GM12878 (cell line): ENCODE data around the gene SKAP1. TPM values are rescaled to one million over a fixed set of nuclear protein-coding genes. Genes with fewer than 3 reads are reported as not detected.

Experiments used
- CBX3 ChIP-seq: fragments of 200-600 bp; sonication (generic); IDR thresholded peaks from 2 replicates; pipeline ENCODE4 v1.6.1; 2016; ENCODE audit warnings: low read depth, borderline replicate concordance
- CBX5 ChIP-seq: sonication (generic); IDR thresholded peaks from 2 replicates; pipeline ENCODE4 v1.6.1; 2016; ENCODE audit warnings: low read depth, moderate library complexity, mild to moderate bottlenecking, inconsistent platforms
- CEBPZ ChIP-seq: fragments of 150-350 bp; IDR thresholded peaks from 2 replicates; pipeline ENCODE4 v1.6.1; 2016; ENCODE audit warnings: low read depth, low read length
- CHD2 ChIP-seq: IDR thresholded peaks from 2 replicates; pipeline ENCODE4 v1.6.1; 2011; ENCODE audit warnings: low read depth, low read length, improper control_type of control experiment, borderline replicate concordance
- MXI1 ChIP-seq: fragments of 150-350 bp; IDR thresholded peaks from 2 replicates; pipeline ENCODE4 v1.6.1; 2011; ENCODE audit warnings: low read depth, mild to moderate bottlenecking, inconsistent platforms, low read length, improper control_type of control experiment
- NFIC ChIP-seq: IDR thresholded peaks from 2 replicates; pipeline ENCODE4 v1.6.1; 2012; ENCODE audit warnings: low read depth, mild to moderate bottlenecking, inconsistent platforms, low read length, moderate library complexity
- NR2F1 ChIP-seq: fragments of 450-650 bp; conservative IDR thresholded peaks from 2 replicates; pipeline ENCODE4 v1.6.1; 2017; ENCODE audit warnings: mild to moderate bottlenecking
- RBBP5 ChIP-seq: fragments of 200-600 bp; sonication (generic); conservative IDR thresholded peaks from 2 replicates; pipeline ENCODE4 v1.6.1; 2016
- RCOR1 ChIP-seq: conservative IDR thresholded peaks from 2 replicates; pipeline ENCODE4 v1.6.1; 2012; ENCODE audit warnings: low read depth, low read length, improper control_type of control experiment
- SKIL ChIP-seq: fragments of 450-650 bp; IDR thresholded peaks from 2 replicates; pipeline ENCODE4 v1.6.1; 2017; ENCODE audit warnings: mild to moderate bottlenecking, low read depth, inconsistent platforms; ENCODE audit not compliant: poor library complexity, severe bottlenecking
- YBX1 ChIP-seq: fragments of 450-650 bp; IDR thresholded peaks from 2 replicates; pipeline ENCODE4 v1.6.1; 2016; ENCODE audit warnings: antibody characterized with exemption
- YY1 ChIP-seq: IDR thresholded peaks from 2 replicates; pipeline ENCODE4 v1.6.1; 2011; ENCODE audit warnings: low read depth, mild to moderate bottlenecking, low read length
- ZNF217 ChIP-seq: fragments of 450-650 bp; IDR thresholded peaks from 2 replicates; pipeline ENCODE4 v1.6.1; 2017; ENCODE audit warnings: antibody characterized with exemption, mild to moderate bottlenecking
- ZNF24 ChIP-seq: fragments of 450-650 bp; IDR thresholded peaks from 2 replicates; pipeline ENCODE4 v1.6.1; 2017; ENCODE audit warnings: antibody characterized with exemption, mild to moderate bottlenecking
- polyA plus RNA-seq, 11 experiments: library from polyadenylated mRNA; depleted of rRNA in 4 of 11; unstranded in 6 of 11; stranded (reverse) in 5 of 11; fragments of >200 nt; fragmentation: Nextera tagmentation in 4 of 11; fragmentation: Illumina TruSeq in 1 of 11; extraction: Ambion mirVana in 4 of 11; extraction: Trizol in 1 of 11; gene quantifications; 1 replicate in 1 of 11; 2 replicates in 10 of 11; pipeline versions ENCODE4 v1.2.1 to v1.2.3, GENCODE V29; 2011 to 2016; ENCODE audit warnings: inconsistent platforms in 2 of 11, missing spikeins in 2 of 11, low read depth in 1 of 11
- total RNA-seq, 4 experiments: library from RNA; depleted of rRNA in 3 of 4; stranded (reverse); fragments of >200 nt in 3 of 4; fragmentation: Illumina TruSeq in 1 of 4; extraction: Trizol in 1 of 4; gene quantifications; 2 replicates each; pipeline versions ENCODE4 v1.2.1 to v1.2.3, GENCODE V29; 2013 to 2021
- TF ChIP-seq, protein P1 (sequence below): IDR thresholded peaks from 2 replicates; pipeline ENCODE4 v1.6.1; 2011; ENCODE audit warnings: borderline replicate concordance, low read depth, mild to moderate bottlenecking, moderate library complexity, low read length; ENCODE audit not compliant: insufficient read depth, poor library complexity, severe bottlenecking
- TF ChIP-seq, protein P2 (sequence below): fragments of 450-650 bp; IDR thresholded peaks from 2 replicates; pipeline ENCODE4 v1.6.1; 2016; ENCODE audit warnings: mild to moderate bottlenecking
- TF ChIP-seq, protein P3 (sequence below): fragments of 450-650 bp; IDR thresholded peaks from 2 replicates; pipeline ENCODE4 v1.6.1; 2017; ENCODE audit warnings: low read depth, mild to moderate bottlenecking, moderate library complexity

The SKAP1 gene
- total and polyA plus RNA-seq, 10 of the 15 experiments (the other 5 are each of a cell fraction or from before 2014, with no cell fraction given) = 17.1 to 97.6 (median 35.9) TPM

DNA sequence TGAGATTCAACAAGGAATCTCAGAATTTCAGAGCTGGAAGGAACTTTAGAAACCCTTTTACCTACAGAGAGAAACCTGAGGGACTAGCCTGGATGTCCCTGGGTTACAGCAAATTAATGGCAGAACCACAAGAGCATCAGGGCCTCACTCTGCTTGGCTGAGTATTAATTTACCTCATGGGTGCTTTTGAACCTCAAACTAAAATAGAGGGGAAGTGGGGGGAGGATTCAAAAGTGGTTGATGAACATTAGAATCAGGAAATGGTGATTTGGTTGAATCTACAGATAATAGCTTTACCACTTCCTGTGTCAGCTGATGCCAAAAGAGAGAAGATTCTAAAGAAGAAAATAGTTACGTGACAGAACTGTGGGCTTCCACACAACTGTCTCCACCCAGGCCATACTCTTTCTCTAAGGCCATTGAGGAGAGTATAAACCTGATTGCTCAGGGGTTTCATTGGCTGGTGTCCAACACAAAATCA, 11.3 kb upstream of the SKAP1 start (continued):
- TF ChIP-seq, protein P1, sequence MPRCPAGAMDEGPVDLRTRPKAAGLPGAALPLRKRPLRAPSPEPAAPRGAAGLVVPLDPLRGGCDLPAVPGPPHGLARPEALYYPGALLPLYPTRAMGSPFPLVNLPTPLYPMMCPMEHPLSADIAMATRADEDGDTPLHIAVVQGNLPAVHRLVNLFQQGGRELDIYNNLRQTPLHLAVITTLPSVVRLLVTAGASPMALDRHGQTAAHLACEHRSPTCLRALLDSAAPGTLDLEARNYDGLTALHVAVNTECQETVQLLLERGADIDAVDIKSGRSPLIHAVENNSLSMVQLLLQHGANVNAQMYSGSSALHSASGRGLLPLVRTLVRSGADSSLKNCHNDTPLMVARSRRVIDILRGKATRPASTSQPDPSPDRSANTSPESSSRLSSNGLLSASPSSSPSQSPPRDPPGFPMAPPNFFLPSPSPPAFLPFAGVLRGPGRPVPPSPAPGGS = no peak
- TF ChIP-seq, protein P2, sequence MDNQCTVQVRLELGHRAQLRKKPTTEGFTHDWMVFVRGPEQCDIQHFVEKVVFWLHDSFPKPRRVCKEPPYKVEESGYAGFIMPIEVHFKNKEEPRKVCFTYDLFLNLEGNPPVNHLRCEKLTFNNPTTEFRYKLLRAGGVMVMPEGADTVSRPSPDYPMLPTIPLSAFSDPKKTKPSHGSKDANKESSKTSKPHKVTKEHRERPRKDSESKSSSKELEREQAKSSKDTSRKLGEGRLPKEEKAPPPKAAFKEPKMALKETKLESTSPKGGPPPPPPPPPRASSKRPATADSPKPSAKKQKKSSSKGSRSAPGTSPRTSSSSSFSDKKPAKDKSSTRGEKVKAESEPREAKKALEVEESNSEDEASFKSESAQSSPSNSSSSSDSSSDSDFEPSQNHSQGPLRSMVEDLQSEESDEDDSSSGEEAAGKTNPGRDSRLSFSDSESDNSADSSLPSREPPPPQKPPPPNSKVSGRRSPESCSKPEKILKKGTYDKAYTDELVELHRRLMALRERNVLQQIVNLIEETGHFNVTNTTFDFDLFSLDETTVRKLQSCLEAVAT = peak; percentile 56; the same call in 1 of the 2 replicates
- TF ChIP-seq YY1 (peak; percentile 75), YBX1 (no peak), RCOR1 (no peak), CHD2 (peak; percentile 73; the same call in 1 of the 2 replicates), RBBP5 (no peak), ZNF24 (0 out of 2 replicates have a peak, but pooled peaks have one; percentile 48), MXI1 (peak; percentile 62; the same call in 1 of the 2 replicates), CBX5 (peak; percentile 30; the same call in 1 of the 2 replicates), NFIC (peak; percentile 94), SKIL (peak; percentile 85), CBX3 (no peak), NR2F1 (peak; percentile 68; the same call in 1 of the 2 replicates), ZNF217 (peak; percentile 74; the same call in 1 of the 2 replicates), CEBPZ (no peak)
- TF ChIP-seq, protein P3, sequence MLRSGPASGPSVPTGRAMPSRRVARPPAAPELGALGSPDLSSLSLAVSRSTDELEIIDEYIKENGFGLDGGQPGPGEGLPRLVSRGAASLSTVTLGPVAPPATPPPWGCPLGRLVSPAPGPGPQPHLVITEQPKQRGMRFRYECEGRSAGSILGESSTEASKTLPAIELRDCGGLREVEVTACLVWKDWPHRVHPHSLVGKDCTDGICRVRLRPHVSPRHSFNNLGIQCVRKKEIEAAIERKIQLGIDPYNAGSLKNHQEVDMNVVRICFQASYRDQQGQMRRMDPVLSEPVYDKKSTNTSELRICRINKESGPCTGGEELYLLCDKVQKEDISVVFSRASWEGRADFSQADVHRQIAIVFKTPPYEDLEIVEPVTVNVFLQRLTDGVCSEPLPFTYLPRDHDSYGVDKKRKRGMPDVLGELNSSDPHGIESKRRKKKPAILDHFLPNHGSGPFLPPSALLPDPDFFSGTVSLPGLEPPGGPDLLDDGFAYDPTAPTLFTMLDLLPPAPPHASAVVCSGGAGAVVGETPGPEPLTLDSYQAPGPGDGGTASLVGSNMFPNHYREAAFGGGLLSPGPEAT = peak; percentile 91
